Embryonic facial prominence (tissue), 1 donor: ENCODE measurements around the gene ZBTB4.
"Not testable (repeated sequence)": the region's sequence is repeated elsewhere in the genome, so short reads cannot be mapped to it uniquely, and the experiment has no call there.

Source experiments
- DNase-seq: peaks from one replicate; pipeline ENCODE4 v3.0.0-alpha.2; 2016; ENCODE audit errors: extremely low spot score

The ZBTB4 gene

GRCh38 chr17:7491583-7491982 lies 12.2 kb upstream of the ZBTB4 start:
- DNase-seq, result no peak

GRCh38 chr17:7490144-7490543 lies 10.7 kb upstream of the ZBTB4 start:
- no peak for DNase-seq

- no peak for DNase-seq
Measured at GRCh38 chr17:7486181-7486580, 6.8 kb upstream of the ZBTB4 start.

- DNase-seq, result no peak
Measured at GRCh38 chr17:7484919-7485377, 5.5 kb upstream of the ZBTB4 start.

GRCh38 chr17:7484067-7484918 lies 4.9 kb upstream of the ZBTB4 start, which contains the start of gene POLR2A:
Gene POLR2A (plus strand): TSS chr17:7484366.
- peak; percentile 96 for DNase-seq

GRCh38 chr17:7483255-7484066 lies 4.0 kb upstream of the ZBTB4 start:
- DNase-seq, result peak; percentile 90

GRCh38 chr17:7482742-7483088 lies 3.3 kb upstream of the ZBTB4 start:
- not testable (repeated sequence) for DNase-seq

GRCh38 chr17:7481842-7482741 lies 2.7 kb upstream of the ZBTB4 start:
- DNase-seq, result not testable (repeated sequence)

- DNase-seq, result not testable (repeated sequence)
Measured at GRCh38 chr17:7481275-7481674, 1.8 kb upstream of the ZBTB4 start, which contains the start of gene SLC35G6. Gene SLC35G6 (plus strand): TSS chr17:7481446. CDS start chr17:7481517, 71 bp downstream.

- DNase-seq, result no peak
Measured at GRCh38 chr17:7480089-7480384, 606 bp upstream of the ZBTB4 start.

- no peak for DNase-seq
Measured at GRCh38 chr17:7478276-7479212, 887 bp downstream of the ZBTB4 start.

GRCh38 chr17:7477392-7478275 lies 1.8 kb downstream of the ZBTB4 start:
- DNase-seq, result no peak

GRCh38 chr17:7476951-7477350 lies 2.5 kb downstream of the ZBTB4 start:
- no peak for DNase-seq

GRCh38 chr17:7476494-7476893 lies 2.9 kb downstream of the ZBTB4 start:
- DNase-seq, result no peak

- DNase-seq, result no peak
Measured at GRCh38 chr17:7475764-7476422, 3.5 kb downstream of the ZBTB4 start.

GRCh38 chr17:7474767-7475166 lies 4.7 kb downstream of the ZBTB4 start:
- DNase-seq, result not testable (repeated sequence)

GRCh38 chr17:7471729-7472128 lies 7.7 kb downstream of the ZBTB4 start:
- DNase-seq, result no peak

GRCh38 chr17:7470457-7470973 lies 8.9 kb downstream of the ZBTB4 start:
- not testable (repeated sequence) for DNase-seq

GRCh38 chr17:7469843-7470242 lies 9.6 kb downstream of the ZBTB4 start:
- DNase-seq, result not testable (repeated sequence)
